Prostate gland (tissue), 2 donors: ENCODE measurements around the gene COTL1. TPM values are rescaled to one million over a fixed set of nuclear protein-coding genes. Genes with fewer than 3 reads are reported as not detected.

ENCODE experiments used
- DNase-seq: peaks from one replicate; pipeline ENCODE4 v3.0.0-alpha.2; 2019; ENCODE audit warnings: low spot score
- H3K27ac ChIP-seq, 2 donors: fragments of 200-600 bp; sonication (generic); 2 replicates each; pipeline ENCODE4 v1.5.1; 2017 to 2019
- H3K27me3 ChIP-seq: fragments of 200-600 bp; sonication (generic); replicated peaks from 2 replicates; pipeline ENCODE4 v1.5.1; 2019; ENCODE audit not compliant: insufficient read depth
- H3K36me3 ChIP-seq, 2 donors: fragments of 200-600 bp; sonication (generic); 1 replicate in 1 of 2; 2 replicates in 1 of 2; pipeline versions ENCODE4 v1.5.1 to v1.8.1; 2017 to 2019
- H3K4me1 ChIP-seq: fragments of 200-600 bp; sonication (generic); replicated peaks from 2 replicates; pipeline ENCODE4 v1.5.1; 2019
- H3K4me3 ChIP-seq, 2 donors: fragments of 200-600 bp; sonication (generic); 2 replicates each; pipeline ENCODE4 v1.5.1; 2017 to 2019
- H3K9me3 ChIP-seq: fragments of 200-600 bp; sonication (generic); 2 replicates; pipeline ENCODE4 v1.5.1; 2017
- POLR2A ChIP-seq: fragments of 450-650 bp; IDR thresholded peaks from one replicate; pipeline ENCODE4 v1.6.1; 2016; ENCODE audit warnings: antibody characterized with exemption, mild to moderate bottlenecking
- POLR2AphosphoS5 ChIP-seq: sonication (generic); formaldehyde crosslinking; IDR thresholded peaks from one replicate; pipeline ENCODE4 v1.6.1; 2017; ENCODE audit warnings: antibody characterized with exemption
- WGBS: methylation state at CpG from one replicate; pipeline ENCODE4 v1.1.5; 2018; 5-methylcytosine and 5-hydroxymethylcytosine counted together
- intact Hi-C: fragments of 100-400 bp; cut with DNase I; formaldehyde crosslinking; loops from one replicate; pipeline ENCODE4 v1.14.2; 2022
- total RNA-seq, 2 donors: library from RNA; depleted of rRNA; stranded (reverse); fragments of >200 nt; gene quantifications; one replicate each; pipeline ENCODE4 v1.1.0, GENCODE V29; 2016
- TF ChIP-seq, protein P1 (sequence below), 4 experiments: fragments of 200-600 bp in 2 of 4; fragments of 450-650 bp in 2 of 4; sonication (generic) in 2 of 4; IDR thresholded peaks; 1 replicate in 3 of 4; 2 replicates in 1 of 4; pipeline ENCODE4 v1.5.1; 2016 to 2019; ENCODE audit warnings: antibody characterized with exemption in 4 of 4, mild to moderate bottlenecking in 2 of 4, moderate library complexity in 2 of 4

Gene COTL1
- total RNA-seq, 2 donors from 2014 or later, result 46.8 to 110 TPM

DNA sequence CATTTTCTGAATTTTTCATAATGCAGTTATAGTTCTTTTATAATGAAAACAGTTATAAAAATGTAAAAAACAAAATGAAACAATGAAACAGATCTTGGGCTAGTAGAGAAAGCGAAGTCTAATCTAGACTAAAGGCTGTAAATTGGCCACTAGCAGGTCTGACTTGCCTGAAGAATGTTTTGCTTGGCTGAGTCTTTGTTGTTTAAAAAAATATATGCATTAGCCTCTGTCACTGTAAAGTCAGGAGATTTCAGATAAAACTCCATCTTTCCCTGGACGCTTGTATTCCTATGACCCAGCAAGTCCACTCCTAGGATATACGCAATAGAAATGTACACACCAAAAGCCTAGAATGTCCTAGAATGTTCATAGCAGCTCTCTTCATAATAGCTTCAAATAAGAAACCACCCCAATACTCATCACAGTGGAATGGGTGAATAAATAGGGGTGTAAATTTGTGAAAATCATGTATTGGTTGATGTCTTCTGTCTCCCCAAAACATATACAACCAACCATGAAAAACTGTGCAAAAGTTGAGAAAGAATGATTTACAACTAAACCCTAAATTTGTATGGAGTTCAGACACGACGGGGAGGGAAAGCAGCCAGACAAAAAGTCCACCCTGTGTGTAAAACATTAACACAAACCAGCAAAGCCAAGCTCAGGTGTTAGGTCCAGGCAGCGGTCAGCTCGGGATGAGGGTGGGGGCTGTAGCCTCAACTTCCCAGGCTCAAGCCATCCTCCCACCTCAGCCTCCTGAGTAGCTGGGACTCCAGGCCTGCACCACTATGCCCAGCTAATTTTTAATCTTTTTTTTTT is 75.7 kb downstream of the COTL1 start:
- intact Hi-C loops, result no loop called here
- no peak for TF ChIP-seq POLR2A
- peak; percentile 11 for TF ChIP-seq POLR2AphosphoS5
- Histone ChIP-seq H3K4me1 (peaks cover 2% of the 10 kb centered on the region), H3K4me3 (no peak overlapping the region), H3K27me3 (no peaks in the 10 kb centered on the region), H3K9me3 (no peaks in the 10 kb centered on the region), H3K27ac (no peak overlapping the region), H3K36me3 (no peaks in the 10 kb centered on the region)
- no peak for DNase-seq
- 69% methylated on average over 7 of the region's 7 CpGs for WGBS

DNA sequence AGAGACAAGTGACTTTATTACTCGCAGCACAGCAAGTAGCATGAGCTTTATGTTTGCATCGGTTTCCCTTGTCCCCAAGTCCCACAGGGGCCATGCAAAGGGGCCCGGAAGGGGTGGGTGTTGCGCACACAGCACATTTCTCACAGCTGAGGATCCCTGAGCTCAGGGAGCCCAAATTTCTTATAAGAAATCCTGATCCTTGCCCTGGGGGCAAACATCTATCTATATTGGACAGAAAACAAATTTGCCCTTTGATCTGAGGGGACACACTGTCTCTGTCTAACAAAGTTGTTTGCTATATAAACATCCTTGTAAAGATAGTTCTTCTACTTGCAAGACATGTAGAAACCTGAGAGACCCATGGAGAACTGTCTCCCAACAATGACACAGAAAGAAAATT is 77.7 kb downstream of the COTL1 start:
- Histone ChIP-seq H3K27ac (no peak overlapping the region), H3K4me1 (peaks cover 2% of the 10 kb centered on the region), H3K36me3 (no peaks in the 10 kb centered on the region), H3K9me3 (no peaks in the 10 kb centered on the region), H3K27me3 (no peaks in the 10 kb centered on the region), H3K4me3 (no peak overlapping the region)
- no peak for DNase-seq
- WGBS, result 79% methylated on average over 4 of the region's 4 CpGs
- peak; percentile 11 for TF ChIP-seq POLR2AphosphoS5
- TF ChIP-seq, protein P1, sequence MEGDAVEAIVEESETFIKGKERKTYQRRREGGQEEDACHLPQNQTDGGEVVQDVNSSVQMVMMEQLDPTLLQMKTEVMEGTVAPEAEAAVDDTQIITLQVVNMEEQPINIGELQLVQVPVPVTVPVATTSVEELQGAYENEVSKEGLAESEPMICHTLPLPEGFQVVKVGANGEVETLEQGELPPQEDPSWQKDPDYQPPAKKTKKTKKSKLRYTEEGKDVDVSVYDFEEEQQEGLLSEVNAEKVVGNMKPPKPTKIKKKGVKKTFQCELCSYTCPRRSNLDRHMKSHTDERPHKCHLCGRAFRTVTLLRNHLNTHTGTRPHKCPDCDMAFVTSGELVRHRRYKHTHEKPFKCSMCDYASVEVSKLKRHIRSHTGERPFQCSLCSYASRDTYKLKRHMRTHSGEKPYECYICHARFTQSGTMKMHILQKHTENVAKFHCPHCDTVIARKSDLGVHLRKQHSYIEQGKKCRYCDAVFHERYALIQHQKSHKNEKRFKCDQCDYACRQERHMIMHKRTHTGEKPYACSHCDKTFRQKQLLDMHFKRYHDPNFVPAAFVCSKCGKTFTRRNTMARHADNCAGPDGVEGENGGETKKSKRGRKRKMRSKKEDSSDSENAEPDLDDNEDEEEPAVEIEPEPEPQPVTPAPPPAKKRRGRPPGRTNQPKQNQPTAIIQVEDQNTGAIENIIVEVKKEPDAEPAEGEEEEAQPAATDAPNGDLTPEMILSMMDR (IDR thresholded peaks at IDR 0.05), result no peak
- intact Hi-C loops, result no loop called here

DNA sequence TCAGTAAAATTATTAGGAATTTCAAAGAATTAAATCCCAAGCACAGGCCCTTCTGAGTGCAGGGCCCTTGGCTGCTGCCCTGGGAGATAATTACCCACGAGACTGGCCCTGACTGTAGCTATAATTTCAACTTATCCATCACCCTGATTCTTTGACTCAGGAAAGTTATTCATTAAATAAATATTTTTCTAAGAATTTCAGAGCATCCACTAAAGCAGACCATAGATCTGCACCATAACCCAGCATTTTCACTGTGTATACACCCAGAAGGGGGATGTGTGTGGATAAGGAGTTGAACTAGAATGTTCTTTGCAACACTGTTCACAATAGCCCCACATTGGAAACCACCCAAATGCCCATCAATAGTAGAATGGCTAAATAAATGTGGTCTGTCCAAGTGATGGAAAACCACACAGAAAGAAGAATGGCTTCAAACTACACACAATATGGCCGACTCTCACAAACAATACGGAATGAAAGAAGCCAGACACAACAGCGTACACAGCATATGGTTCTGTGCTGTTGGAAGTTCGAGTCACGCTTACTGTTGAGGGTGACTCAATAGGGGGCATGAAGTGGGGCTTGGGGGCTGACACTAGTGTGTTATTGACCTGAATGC is 79.5 kb downstream of the COTL1 start:
- Histone ChIP-seq H3K9me3 (no peaks in the 10 kb centered on the region), H3K36me3 (no peaks in the 10 kb centered on the region), H3K27me3 (no peaks in the 10 kb centered on the region), H3K4me1 (peaks cover 2% of the 10 kb centered on the region), H3K4me3 (no peak overlapping the region), H3K27ac (no peak overlapping the region)
- TF ChIP-seq POLR2A (no peak), POLR2AphosphoS5 (no peak)
- TF ChIP-seq, protein P1 (IDR thresholded peaks at IDR 0.05), result no peak
- intact Hi-C loops, result no loop called here
- DNase-seq, result no peak
- 93% methylated on average over 6 of the region's 6 CpGs for WGBS

DNA sequence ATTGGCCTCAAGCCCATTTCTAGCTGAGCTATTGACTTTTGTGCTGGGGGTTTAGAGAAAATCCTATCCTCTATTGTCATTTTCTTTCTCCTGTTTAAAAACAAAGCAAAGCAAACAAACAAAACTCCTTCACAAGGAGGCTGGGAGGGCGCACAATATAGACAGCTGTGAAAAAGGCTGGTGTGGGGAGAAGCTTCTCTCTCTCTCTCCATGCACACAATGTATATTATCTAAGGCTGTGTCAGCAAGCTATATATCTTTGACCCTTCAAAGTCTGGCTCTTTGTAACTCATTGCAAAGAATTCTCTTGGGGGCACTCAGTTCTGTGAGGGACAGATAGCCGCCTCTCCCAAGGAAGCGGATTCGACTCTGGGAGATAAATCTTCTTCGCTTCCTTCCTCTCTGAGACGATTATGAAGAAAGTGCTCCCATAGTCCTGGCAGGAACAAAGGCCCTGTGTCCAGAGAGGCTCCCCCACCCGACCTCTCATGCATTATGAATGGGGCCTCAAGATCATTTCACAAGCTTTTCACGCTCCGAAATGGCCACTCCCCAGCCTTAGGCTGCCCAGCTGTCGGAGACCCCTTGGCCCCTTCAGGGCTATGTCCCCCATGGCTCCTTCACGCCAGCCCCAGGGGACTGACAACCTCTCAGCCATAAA is 80.3 kb downstream of the COTL1 start:
- peaks cover 2% of the 10 kb centered on the region for H3K4me1 ChIP-seq
- intact Hi-C loops, result no loop called here
- no peak overlapping the region for H3K27ac ChIP-seq
- no peak for DNase-seq
- no peaks in the 10 kb centered on the region for H3K27me3 ChIP-seq
- H3K36me3 ChIP-seq, result no peaks in the 10 kb centered on the region
- TF ChIP-seq POLR2A, result no peak
- no peak for TF ChIP-seq POLR2AphosphoS5
- TF ChIP-seq, protein P1 (IDR thresholded peaks at IDR 0.05), result no peak
- no peak overlapping the region for H3K4me3 ChIP-seq
- no peaks in the 10 kb centered on the region for H3K9me3 ChIP-seq
- WGBS, result 84% methylated on average over 11 of the region's 11 CpGs

DNA sequence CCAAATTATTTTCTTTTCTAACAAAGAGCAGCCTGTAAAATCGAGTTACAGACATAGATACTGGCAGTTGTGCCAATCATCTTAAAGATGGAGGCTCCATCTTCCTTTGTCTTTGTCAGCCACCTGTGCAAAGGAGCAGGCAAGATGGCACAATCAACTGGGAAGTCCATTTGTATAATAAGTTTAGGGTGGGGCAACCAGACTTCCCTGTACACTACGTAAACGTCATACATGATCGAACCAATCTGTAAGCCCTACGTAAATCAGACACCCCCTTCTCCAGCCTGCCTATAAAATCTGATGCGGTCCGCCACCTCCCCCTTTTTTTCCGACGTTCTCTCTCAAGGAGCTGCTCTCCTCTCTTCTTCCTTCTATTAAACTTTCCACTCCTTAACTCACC is 82.0 kb downstream of the COTL1 start:
- Histone ChIP-seq H3K4me3 (no peak overlapping the region), H3K9me3 (no peaks in the 10 kb centered on the region), H3K36me3 (no peaks in the 10 kb centered on the region), H3K27me3 (no peaks in the 10 kb centered on the region), H3K27ac (no peak overlapping the region), H3K4me1 (no peaks in the 10 kb centered on the region)
- DNase-seq, result no peak
- intact Hi-C loops, result no loop called here
- WGBS, result 69% methylated on average over 9 of the region's 9 CpGs
- no peak for TF ChIP-seq POLR2AphosphoS5
- TF ChIP-seq, protein P1 (IDR thresholded peaks at IDR 0.05), result no peak
- no peak for TF ChIP-seq POLR2A
